Inflammatory macrophage treated with lipopolysaccharide for 1 hour (primary cell): Measurements from ENCODE around the gene CDH4.

Source experiments
- DNase-seq, 2 donors: peaks; one replicate each; pipeline ENCODE4 v3.0.0-alpha.2; 2020 to 2022

Gene CDH4

GRCh38 chr20:61332016-61332975, 80.2 kb downstream of the CDH4 start:
- no peak for DNase-seq

GRCh38 chr20:61333484-61334108, 81.5 kb downstream of the CDH4 start:
- no peak for DNase-seq

GRCh38 chr20:61340157-61340556, 88.1 kb downstream of the CDH4 start:
- DNase-seq: no peak

- no peak for DNase-seq
Measured at GRCh38 chr20:61341605-61342004, 89.5 kb downstream of the CDH4 start.

- no peak for DNase-seq
Measured at GRCh38 chr20:61343934-61344333, 91.9 kb downstream of the CDH4 start.

GRCh38 chr20:61345656-61346055, 93.6 kb downstream of the CDH4 start:
- no peak for DNase-seq

GRCh38 chr20:61346996-61347395, 94.9 kb downstream of the CDH4 start:
- DNase-seq: no peak

GRCh38 chr20:61347443-61347842, 95.4 kb downstream of the CDH4 start:
- DNase-seq: no peak

GRCh38 chr20:61349447-61350165, 97.5 kb downstream of the CDH4 start:
- no peak for DNase-seq

GRCh38 chr20:61350500-61351250, 98.6 kb downstream of the CDH4 start:
- DNase-seq: no peak

- DNase-seq: no peak
Measured at GRCh38 chr20:61352346-61353260, 100.5 kb downstream of the CDH4 start.

- DNase-seq: no peak
Measured at GRCh38 chr20:61353261-61354000, 101.4 kb downstream of the CDH4 start.

GRCh38 chr20:61354001-61354390, 101.9 kb downstream of the CDH4 start:
- no peak for DNase-seq

GRCh38 chr20:61354501-61354900, 102.4 kb downstream of the CDH4 start:
- DNase-seq: no peak

GRCh38 chr20:61354901-61355495, 102.9 kb downstream of the CDH4 start:
- DNase-seq: no peak

- no peak for DNase-seq
Measured at GRCh38 chr20:61355585-61355984, 103.5 kb downstream of the CDH4 start.

- no peak for DNase-seq
Measured at GRCh38 chr20:61356196-61356595, 104.1 kb downstream of the CDH4 start.

- no peak for DNase-seq
Measured at GRCh38 chr20:61357119-61357518, 105.1 kb downstream of the CDH4 start.

- no peak for DNase-seq
Measured at GRCh38 chr20:61359254-61359653, 107.2 kb downstream of the CDH4 start.

- no peak for DNase-seq
Measured at GRCh38 chr20:61360296-61360695, 108.2 kb downstream of the CDH4 start.

GRCh38 chr20:61360940-61361339, 108.9 kb downstream of the CDH4 start:
- DNase-seq: no peak
